SKM-1 (cell line): ENCODE measurements around the gene FAM171A1.
"Not testable (repeated sequence)": the region's sequence is repeated elsewhere in the genome, so short reads cannot be mapped to it uniquely, and the experiment has no call there.

Source experiments
- DNase-seq: peaks from one replicate; lab custom pipeline; 2025; ENCODE audit not compliant: unreplicated experiment; lab: John Stamatoyannopoulos, UW

The FAM171A1 gene

GRCh38 chr10:15293862-15294842 is 76.9 kb downstream of the FAM171A1 start:
- DNase-seq, result no peak

DNA sequence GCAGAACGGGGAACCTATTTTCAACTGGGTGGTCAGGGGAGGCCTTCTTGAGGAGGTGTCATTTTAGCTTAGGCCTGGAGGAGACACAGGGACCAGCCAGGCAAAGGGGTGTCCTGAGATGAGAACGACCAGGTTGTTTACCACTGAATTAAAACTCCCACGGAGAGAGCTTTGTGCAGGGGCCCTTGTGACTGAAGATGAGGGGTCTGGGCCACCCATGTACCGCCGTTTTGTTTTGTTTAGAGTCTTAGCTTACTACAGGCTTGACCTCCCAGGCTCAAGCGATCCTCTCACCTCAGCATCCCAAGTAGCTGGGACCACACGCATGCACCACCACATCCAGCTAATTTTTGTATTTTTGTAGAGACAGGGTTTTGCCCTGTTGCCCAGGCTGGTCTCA is 80.4 kb downstream of the FAM171A1 start:
- DNase-seq, result no peak

GRCh38 chr10:15290150-15290549 is 80.9 kb downstream of the FAM171A1 start:
- DNase-seq, result no peak

GRCh38 chr10:15280974-15281373 is 90.1 kb downstream of the FAM171A1 start:
- DNase-seq, result no peak

- no peak for DNase-seq
Observed at GRCh38 chr10:15280462-15280861, 90.6 kb downstream of the FAM171A1 start.

DNA sequence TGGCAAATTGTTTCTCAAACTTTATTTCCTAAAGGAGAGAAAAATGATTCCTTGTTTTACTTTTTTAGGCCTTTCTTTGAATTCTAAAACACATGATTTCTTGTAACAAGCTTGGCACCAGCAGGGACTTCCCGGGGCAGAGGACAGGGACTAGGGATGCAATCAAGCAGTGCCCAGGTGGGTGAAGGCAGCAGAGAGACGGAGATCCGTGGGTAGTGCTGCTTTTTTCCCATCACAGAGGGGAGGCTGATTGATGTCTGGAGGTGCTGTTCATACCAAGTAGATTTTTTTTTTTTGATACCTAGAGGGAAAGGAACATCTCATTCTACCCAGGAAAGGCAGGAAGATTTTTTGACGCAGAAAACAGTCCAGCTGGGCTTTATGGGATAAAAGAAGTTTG is 91.9 kb downstream of the FAM171A1 start:
- DNase-seq, result no peak

- no peak for DNase-seq
Observed at GRCh38 chr10:15278786-15279185, 92.3 kb downstream of the FAM171A1 start.

GRCh38 chr10:15276039-15276438 is 95.0 kb downstream of the FAM171A1 start:
- not testable (repeated sequence) for DNase-seq

DNA sequence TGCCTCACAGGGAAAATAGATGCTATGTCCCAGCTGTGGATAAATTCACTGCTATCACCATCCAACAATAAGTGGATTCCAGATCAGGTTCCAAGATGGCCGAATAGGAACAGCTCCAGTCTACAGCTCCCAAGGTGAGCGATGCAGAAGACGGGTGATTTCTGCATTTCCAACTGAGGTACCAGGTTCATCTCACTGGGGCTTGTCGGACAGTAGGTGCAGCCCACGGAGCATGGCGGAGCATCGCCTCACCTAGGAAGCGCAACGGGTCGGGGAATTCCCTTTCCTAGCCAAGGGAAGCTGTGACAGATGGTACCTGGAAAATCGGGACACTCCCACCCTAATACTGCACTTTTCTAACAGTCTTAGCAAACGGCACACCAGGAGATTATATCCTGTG is 101.3 kb downstream of the FAM171A1 start:
- not testable (repeated sequence) for DNase-seq

GRCh38 chr10:15267496-15267895 is 103.6 kb downstream of the FAM171A1 start:
- no peak for DNase-seq

DNA sequence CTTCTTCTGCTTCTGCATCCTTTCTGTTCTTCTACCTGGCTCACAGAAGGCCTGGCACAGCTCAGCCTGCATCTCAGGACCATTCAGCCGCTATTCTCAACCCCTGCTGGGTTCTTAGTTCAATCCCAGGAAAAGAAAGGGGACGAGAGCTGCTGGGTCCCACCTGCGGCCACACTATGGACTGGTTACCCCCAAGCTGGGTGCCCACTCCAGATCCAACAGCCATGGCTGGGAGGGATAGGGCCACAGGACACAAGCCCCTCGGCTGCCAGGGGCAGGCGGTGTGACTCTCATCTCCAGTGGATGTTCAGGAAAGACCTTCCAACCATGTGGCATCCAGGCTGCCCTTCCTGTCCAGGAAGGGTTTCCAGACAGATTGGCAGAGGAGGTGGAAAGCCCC is 105.0 kb downstream of the FAM171A1 start:
- DNase-seq, result no peak

DNA sequence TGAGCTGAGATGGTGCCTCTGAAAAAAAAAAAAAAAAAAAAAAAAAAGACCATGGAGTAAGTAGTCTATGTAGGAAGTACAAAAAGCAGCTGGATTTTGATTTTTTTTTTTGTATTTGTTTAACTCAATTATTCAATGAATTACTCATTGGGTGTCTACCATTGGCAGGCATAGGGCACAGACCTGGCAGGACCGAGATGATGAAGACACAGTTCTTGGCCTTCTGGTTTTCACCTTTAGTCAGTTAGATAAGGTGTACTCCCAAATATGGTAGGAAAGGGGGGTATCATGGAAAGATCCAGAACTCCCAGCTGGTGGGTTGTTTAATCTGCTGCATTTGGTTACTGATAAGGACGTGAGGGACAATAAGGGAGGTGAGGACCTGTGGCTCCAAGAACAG is 105.5 kb downstream of the FAM171A1 start:
- DNase-seq, result no peak

DNA sequence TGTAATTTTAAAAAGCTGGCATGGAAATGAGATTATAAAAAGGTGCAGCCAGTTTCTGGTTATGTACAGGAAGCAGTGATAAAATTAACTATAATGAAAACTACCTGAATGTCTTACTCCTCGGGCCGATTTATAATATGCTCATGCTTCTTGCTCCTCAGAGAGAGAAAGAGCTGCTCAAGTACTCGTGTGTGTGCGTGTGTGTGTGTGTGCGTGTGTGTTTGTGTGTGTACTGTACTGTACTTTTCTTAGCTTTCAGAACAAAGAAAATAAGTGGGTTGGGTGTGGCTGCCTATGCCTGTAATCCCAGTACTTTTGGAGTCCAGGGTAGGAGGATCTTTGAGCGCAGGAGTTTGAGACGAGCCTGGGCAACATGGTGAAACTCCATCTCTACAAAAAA is 106.0 kb downstream of the FAM171A1 start:
- DNase-seq, result no peak

- no peak for DNase-seq
Observed at GRCh38 chr10:15263657-15264323, 107.3 kb downstream of the FAM171A1 start.

GRCh38 chr10:15262036-15262713 is 108.9 kb downstream of the FAM171A1 start:
- no peak for DNase-seq

GRCh38 chr10:15259136-15259535 is 112.0 kb downstream of the FAM171A1 start:
- no peak for DNase-seq

GRCh38 chr10:15258255-15258654 is 112.8 kb downstream of the FAM171A1 start:
- DNase-seq, result no peak

GRCh38 chr10:15255961-15256360 is 115.1 kb downstream of the FAM171A1 start:
- DNase-seq, result no peak

GRCh38 chr10:15254808-15255648 is 116.1 kb downstream of the FAM171A1 start:
- DNase-seq, result no peak

DNA sequence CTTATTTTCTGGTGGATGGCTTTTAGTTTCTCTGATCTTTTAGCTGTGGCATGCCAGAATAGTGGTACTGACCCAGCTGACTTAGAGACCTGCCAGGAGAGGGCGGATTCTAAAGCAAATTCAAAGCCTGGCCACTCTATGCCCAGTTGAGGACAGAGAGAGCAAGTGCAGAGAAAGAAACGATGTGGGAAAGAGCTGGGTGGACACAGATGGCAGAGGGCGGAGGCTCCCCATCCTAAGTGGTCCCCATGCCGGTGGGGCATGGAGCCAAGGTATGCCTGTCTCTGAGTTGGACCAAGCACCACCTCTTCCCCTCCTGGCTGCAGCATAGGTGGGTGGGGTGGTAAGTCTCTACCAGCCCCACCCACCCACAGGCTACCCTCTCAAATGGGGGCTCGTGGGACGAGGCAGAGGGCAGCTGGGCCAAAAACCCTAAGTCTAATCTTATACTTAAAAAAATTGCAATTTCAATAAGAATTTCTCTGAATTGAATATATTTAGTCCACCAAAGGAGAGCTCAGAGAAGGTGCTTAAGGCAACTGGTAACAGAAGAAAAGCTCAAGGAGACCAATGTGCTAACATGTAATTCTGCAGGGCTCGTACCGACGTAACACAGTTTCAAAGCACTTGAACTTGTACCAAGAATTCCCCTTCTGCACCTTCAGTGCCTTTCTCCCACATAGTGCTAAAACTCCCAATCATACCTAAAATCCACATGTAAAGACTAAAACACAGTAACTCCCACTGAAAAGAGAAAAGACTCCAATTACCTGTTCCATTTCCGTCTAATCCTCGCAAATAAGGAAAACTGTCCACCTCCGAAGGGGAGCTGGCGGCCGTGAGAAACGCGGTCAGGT is 116.9 kb downstream of the FAM171A1 start:
- DNase-seq, result no peak
